Body of pancreas (tissue), 4 donors: ENCODE data around the gene SLC7A1.

Source experiments
- POLR2A ChIP-seq, 3 donors: fragments of 450-650 bp; IDR thresholded peaks; one replicate each; pipeline ENCODE4 v1.6.1; 2016; ENCODE audit warnings: antibody characterized with exemption in 3 of 3, mild to moderate bottlenecking in 2 of 3
- TF ChIP-seq, protein P1 (sequence below), 7 experiments: fragments of 450-650 bp in 4 of 7; fragments of 200-600 bp in 3 of 7; sonication (generic) in 3 of 7; IDR thresholded peaks; one replicate each; pipeline ENCODE4 v1.5.1; 2016 to 2019; ENCODE audit warnings: antibody characterized with exemption in 7 of 7

DNA sequence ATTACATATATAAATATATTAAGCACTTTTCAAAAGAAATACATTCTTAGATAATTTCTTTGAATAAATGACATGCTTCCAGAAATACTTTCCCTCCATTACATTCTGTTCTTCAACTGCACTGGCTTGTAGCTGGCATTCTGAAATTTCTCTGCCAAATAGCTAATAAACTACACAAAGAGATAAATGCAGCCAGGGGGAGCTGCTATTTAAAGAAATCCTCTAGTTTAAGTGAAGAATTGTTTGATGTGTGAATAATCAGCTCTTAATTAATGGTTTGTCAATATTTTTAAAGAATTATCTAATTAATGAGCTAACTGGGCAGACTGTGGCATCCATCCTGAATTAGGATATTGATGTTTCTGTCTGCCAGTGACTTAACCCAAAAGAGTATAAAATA, 30.7 kb downstream of the SLC7A1 start:
- no peak for TF ChIP-seq POLR2A (IDR thresholded peaks at IDR 0.05)
- TF ChIP-seq, protein P1, sequence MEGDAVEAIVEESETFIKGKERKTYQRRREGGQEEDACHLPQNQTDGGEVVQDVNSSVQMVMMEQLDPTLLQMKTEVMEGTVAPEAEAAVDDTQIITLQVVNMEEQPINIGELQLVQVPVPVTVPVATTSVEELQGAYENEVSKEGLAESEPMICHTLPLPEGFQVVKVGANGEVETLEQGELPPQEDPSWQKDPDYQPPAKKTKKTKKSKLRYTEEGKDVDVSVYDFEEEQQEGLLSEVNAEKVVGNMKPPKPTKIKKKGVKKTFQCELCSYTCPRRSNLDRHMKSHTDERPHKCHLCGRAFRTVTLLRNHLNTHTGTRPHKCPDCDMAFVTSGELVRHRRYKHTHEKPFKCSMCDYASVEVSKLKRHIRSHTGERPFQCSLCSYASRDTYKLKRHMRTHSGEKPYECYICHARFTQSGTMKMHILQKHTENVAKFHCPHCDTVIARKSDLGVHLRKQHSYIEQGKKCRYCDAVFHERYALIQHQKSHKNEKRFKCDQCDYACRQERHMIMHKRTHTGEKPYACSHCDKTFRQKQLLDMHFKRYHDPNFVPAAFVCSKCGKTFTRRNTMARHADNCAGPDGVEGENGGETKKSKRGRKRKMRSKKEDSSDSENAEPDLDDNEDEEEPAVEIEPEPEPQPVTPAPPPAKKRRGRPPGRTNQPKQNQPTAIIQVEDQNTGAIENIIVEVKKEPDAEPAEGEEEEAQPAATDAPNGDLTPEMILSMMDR (IDR thresholded peaks at IDR 0.05): peak in 3 of 7 experiments; percentile 16 to 29 (median 23)
